ENCODE measurements around the gene GARRE1. TPM values are rescaled to one million over a fixed set of nuclear protein-coding genes. Genes with fewer than 3 reads are reported as not detected.
"Not testable (repeated sequence)": the region's sequence is repeated elsewhere in the genome, so short reads cannot be mapped to it uniquely, and the experiment has no call there.

The GARRE1 gene
- total RNA-seq, 2 donors from 2014 or later: 34.4 to 43.6 TPM

DNA sequence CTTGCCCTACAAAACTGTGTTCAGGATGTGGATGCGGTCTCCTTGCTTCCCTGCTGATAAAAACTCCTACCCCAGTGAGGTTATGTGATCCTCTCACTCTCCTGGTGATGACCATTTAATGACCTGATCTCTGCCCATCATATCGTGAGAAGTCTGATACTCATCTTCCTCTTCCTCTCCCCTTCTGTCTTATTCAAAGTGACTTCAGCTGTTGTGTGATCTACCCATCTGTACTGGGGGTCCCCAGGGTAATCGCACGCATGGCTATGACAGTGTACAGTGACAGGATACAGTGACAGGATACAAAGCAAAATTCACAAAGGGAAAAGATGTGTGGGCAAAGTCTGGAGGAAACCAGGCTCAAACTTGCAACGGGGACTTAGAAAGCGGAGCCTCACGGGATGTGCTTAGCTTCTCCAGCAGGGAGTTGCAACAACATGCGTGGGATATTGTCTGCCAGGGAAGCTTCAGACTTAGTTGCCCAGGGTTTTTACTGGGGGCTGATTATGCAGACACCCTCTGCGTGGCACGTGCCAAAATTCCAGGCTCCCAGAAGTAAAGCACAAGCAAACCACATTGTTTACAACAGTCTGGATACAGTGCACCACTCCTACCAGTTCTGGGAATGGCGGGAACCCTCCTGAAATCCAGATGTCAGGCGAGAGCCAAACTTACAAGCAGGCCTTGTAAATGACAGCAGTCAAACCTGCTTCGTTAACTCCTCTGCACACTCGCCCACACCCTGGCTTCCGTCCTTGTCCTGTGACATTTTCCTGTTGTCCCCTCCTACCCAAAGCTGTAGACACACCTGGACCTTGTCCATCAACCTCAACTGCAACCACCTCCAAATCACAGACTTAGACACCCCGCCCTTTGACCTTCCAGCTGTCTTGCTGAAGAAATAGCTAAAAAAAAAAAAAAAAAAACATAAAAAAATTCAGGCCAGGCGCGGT, 18.0 kb upstream of the GARRE1 start:
- H3K9me3 ChIP-seq (ENCODE audit: control insufficient read depth, low read length, poor library complexity, severe bottlenecking): no peaks in the 10 kb centered on the region
- H3K27me3 Mint-ChIP-seq: no peaks in the 10 kb centered on the region
- no peak overlapping the region for H3K4me3 Mint-ChIP-seq
- H3K4me1 Mint-ChIP-seq: peaks cover 25% of the 10 kb centered on the region
- H3K27ac Mint-ChIP-seq: no peak overlapping the region
- DNase-seq: no peak
- no peak for ATAC-seq
- H3K36me3 Mint-ChIP-seq (ENCODE audit: low read depth): no peaks in the 10 kb centered on the region

DNA sequence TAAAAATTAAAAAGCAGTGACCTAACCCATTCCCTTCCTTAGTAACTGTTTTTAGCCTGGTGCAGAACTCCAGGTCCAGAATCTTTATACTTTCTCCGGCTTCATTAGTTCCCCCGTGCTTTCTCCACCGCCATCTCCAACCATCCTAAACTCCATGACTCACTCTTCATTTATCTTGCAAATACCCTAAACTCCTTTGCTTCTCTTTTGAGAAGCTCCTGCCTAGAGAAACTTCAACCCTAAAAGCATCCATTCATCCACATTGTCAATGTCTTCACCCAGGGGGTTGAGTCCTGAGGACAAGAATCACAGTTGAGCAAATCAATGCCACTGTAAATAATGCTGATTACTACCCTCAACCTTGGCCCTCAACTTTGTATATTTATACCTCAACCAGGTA, 17.1 kb upstream of the GARRE1 start:
- Mint-ChIP-seq H3K4me1 (peaks cover 24% of the 10 kb centered on the region), H3K4me3 (no peak overlapping the region), H3K27me3 (no peaks in the 10 kb centered on the region), H3K36me3 (ENCODE audit: low read depth) (no peaks in the 10 kb centered on the region), H3K27ac (peak overlapping the region; percentile 57)
- no peak for ATAC-seq
- H3K9me3 ChIP-seq (ENCODE audit: control insufficient read depth, low read length, poor library complexity, severe bottlenecking): no peaks in the 10 kb centered on the region
- no peak for DNase-seq

DNA sequence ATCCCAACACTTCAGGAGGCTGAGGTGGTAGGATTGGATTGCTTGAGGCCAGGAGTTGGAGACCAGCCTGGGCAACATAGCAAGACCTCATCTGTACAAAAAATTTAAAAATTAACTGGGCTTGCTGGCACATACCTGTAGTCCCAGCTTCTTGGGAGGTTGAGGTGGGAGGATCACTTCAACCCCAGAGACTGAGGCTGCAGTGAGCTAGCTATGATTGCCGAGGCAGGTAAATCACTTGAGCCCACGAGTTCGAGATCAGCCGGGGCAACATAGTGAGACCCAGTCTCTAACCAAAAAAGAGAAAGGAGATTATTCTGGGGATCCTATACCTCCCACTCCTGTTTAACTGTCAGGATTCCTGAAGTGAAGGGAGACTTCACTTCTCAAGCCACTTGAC, 16.4 kb upstream of the GARRE1 start:
- H3K36me3 Mint-ChIP-seq (ENCODE audit: low read depth): no peaks in the 10 kb centered on the region
- peaks cover 17% of the 10 kb centered on the region for H3K4me1 Mint-ChIP-seq
- H3K9me3 ChIP-seq (ENCODE audit: control insufficient read depth, low read length, poor library complexity, severe bottlenecking): no peaks in the 10 kb centered on the region
- no peaks in the 10 kb centered on the region for H3K27me3 Mint-ChIP-seq
- DNase-seq: no peak
- no peak for ATAC-seq
- H3K27ac Mint-ChIP-seq: peak overlapping the region; percentile 57
- peak overlapping the region; percentile 31 for H3K4me3 Mint-ChIP-seq

DNA sequence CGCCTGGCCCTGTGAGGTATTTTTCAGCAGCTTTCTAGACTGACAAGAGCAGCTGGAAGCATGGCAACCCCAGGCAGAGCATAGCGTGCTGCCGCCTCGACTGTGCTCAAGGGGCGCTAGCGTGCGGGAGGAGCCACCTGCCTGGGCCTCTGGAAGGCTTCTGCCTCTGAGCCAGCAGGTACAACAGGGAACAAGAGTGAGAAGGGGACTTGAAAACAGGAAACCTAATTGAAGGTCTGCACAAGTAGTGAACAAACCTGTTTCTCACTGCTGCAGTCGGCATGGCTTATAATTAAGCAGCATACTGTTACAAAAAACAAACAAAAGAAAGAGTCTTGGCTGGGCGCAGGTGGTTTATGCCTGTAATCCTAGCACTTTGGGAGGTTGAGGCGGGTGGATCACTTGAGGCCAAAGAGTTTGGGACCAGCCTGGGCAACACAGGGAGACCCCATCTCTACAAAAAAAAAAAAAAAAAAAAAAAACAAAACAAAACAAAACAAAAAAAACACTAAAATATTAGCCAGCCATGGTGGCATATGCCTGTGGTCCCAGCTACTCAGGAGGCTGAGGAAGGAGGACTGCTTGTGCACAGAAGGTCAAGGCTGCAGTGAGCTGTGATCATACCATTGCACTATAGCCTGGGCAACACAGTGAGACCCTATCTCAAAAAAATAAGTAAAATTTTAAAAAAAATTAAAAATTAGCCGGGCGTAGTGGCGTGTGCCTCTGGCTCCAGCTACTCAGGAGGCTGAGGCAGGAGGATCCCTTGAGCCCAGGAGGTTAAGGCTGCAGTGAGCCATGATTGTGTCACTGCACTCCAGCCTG, 12.6 kb upstream of the GARRE1 start:
- peak; percentile 59 for ATAC-seq
- no peak overlapping the region for H3K4me3 Mint-ChIP-seq
- no peaks in the 10 kb centered on the region for H3K9me3 ChIP-seq (ENCODE audit: control insufficient read depth, low read length, poor library complexity, severe bottlenecking)
- no peaks in the 10 kb centered on the region for H3K27me3 Mint-ChIP-seq
- no peaks in the 10 kb centered on the region for H3K36me3 Mint-ChIP-seq (ENCODE audit: low read depth)
- peaks cover 12% of the 10 kb centered on the region for H3K4me1 Mint-ChIP-seq
- H3K27ac Mint-ChIP-seq: no peak overlapping the region
- no peak for DNase-seq

DNA sequence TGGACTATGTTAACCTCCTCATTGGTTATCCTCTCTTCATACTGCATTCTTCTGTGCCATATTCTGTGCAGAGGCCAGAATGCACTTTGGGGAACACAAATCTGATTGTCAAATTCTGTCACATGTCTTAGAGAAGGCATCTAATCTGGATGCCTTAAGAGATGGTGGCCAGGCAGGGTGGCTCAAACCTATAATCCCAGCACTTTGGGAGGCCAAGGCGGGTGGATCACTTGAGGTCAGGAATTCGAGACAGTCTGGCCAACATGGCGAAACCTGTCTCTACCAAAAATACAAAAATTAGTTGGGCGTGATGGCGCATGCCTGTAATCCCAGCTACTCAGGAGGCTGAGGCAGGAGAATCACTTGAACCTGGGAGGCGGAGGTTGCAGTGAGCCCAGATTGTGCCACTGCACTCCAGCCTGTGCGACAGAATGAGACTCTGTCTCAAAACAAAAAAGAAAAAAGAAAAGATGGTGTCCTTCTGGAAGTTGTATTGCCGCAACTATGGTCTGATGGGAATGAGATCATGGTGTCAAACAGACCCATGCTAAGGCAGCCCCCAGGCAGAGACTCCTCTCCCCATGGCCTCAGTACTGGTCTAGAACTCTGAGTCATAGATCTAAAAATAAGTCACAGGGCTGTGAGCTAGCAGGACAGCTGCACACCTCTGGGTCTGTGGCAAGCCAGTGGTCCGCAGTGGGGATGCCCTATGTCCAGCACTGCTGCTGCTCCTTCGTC, 11.0 kb upstream of the GARRE1 start:
- not testable (repeated sequence) for H3K27ac Mint-ChIP-seq; ATAC-seq; DNase-seq; H3K36me3 Mint-ChIP-seq (ENCODE audit: low read depth); H3K27me3 Mint-ChIP-seq; H3K9me3 ChIP-seq (ENCODE audit: control insufficient read depth, low read length, poor library complexity, severe bottlenecking); H3K4me3 Mint-ChIP-seq
- peaks cover 10% of the 10 kb centered on the region for H3K4me1 Mint-ChIP-seq

DNA sequence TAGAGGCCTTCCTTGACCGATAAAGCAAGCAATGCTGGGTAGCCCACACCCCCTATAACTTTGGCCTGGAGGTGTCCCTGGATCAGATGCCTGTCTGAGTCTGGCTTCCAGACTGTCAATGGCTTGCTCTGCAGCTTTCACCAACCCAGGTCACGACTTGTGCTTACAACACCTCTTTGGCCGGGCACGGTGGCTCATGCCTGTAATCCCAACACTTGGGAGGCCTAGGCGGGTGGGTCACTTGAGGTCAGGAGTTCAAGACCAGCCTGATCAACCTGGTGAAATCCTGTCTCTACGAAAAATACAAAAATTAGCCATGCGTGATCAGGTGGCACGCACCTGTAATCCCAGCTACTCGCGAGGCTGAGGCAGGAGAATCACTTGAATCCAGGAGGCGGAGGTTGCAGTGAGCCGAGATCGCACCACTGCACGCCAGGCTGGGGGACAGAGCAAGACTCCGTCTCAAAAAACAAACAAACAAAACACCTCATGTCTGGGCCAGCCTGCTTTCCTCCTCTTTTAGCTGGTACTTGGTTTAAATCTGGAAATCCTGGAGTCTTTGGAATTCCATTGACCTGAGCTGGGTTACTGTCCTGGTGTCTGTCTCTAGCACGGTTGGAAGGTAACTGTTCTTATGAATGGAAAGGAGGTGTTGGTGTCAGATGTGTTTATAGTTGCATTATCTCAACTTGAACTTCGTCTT, 10.3 kb upstream of the GARRE1 start:
- H3K27me3 Mint-ChIP-seq: no peaks in the 10 kb centered on the region
- H3K27ac Mint-ChIP-seq: no peak overlapping the region
- DNase-seq (no peak), ATAC-seq (no peak)
- no peaks in the 10 kb centered on the region for H3K9me3 ChIP-seq (ENCODE audit: control insufficient read depth, low read length, poor library complexity, severe bottlenecking)
- H3K36me3 Mint-ChIP-seq (ENCODE audit: low read depth): no peaks in the 10 kb centered on the region
- H3K4me3 Mint-ChIP-seq: no peak overlapping the region
- H3K4me1 Mint-ChIP-seq: peaks cover 6% of the 10 kb centered on the region

DNA sequence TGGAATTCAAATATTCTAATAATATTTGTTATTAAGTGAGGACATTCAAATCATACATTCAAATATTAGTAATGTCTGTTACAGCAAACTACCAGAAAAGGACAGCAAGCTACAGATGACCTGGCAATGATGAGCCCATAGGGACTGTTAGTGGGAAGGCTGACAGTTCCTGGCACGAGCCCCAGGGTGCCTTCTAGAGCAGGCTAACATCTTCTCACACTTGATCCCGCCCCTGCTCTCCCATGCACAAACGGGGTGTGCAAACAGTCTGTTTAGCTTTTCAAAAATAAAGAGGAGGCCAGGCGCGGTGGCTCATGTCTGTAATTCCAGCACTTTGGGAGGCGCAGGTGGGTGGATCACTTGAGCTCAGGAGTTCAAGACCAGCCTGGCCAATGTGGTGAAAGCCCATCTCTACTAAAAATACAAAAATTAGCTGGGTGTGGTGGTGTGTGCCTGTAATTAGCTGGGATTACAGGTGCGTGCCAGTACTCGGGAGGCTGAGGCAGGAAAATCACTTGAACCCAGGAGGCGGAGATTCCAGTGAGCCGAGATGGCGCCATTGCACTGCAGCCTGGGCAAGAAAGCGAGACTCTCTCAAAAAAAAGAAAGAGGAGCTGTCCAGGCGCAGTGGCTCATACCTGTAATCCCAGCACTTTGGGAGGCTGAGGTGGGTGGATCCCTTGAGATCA, 9.6 kb upstream of the GARRE1 start:
- no peak for ATAC-seq
- Mint-ChIP-seq H3K4me1 (peaks cover 6% of the 10 kb centered on the region), H3K27ac (no peak overlapping the region), H3K4me3 (peak overlapping the region; percentile 15), H3K27me3 (no peaks in the 10 kb centered on the region), H3K36me3 (ENCODE audit: low read depth) (no peaks in the 10 kb centered on the region)
- no peaks in the 10 kb centered on the region for H3K9me3 ChIP-seq (ENCODE audit: control insufficient read depth, low read length, poor library complexity, severe bottlenecking)
- DNase-seq: no peak

DNA sequence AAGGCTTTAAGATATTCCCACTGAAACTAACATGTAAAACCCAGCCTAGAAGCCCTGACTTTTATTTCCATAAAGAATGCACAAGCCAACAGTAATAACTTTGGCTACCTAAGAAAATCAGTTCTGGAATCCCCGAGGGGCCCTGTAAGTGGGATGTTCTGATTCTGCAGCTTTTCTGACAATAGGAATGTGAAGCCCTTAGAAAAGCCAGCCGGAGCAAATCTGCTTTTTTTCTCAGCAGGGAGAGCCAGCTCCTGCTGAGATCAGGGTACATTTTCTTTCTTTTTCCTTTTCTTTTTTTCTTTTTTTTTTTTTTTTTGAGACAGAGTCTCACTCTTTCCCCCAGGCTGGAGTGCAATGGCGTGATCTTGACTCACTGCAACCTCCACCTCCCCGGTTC, 8.0 kb upstream of the GARRE1 start:
- peaks cover 7% of the 10 kb centered on the region for H3K4me1 Mint-ChIP-seq
- H3K4me3 Mint-ChIP-seq: no peak overlapping the region
- no peak for DNase-seq
- no peaks in the 10 kb centered on the region for H3K9me3 ChIP-seq (ENCODE audit: control insufficient read depth, low read length, poor library complexity, severe bottlenecking)
- H3K27ac Mint-ChIP-seq: no peak overlapping the region
- ATAC-seq: no peak
- H3K36me3 Mint-ChIP-seq (ENCODE audit: low read depth): no peaks in the 10 kb centered on the region
- no peaks in the 10 kb centered on the region for H3K27me3 Mint-ChIP-seq

DNA sequence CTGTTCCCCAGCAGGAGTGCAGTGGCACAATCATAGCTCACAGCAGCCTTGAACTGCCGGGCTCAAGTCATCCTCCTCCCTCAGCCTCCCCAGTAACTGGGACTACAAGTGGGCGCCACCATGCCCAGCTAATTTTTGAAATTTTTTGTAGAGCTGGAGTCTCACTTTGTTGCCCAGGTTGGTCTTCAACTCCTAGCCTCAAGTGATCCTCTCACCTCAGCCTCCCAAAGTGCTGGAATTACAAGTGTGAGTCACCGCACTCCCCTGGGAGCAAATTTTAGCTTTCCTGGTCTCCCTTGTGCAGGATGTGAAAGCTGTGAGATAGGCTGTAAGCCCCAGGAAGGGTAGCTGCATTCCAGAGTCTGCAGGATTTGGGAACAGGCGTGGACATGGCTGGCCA, 5.4 kb upstream of the GARRE1 start:
- no peaks in the 10 kb centered on the region for H3K9me3 ChIP-seq (ENCODE audit: control insufficient read depth, low read length, poor library complexity, severe bottlenecking)
- no peak overlapping the region for H3K4me3 Mint-ChIP-seq
- ATAC-seq: no peak
- H3K27me3 Mint-ChIP-seq: no peaks in the 10 kb centered on the region
- no peak overlapping the region for H3K27ac Mint-ChIP-seq
- H3K4me1 Mint-ChIP-seq: peaks cover 12% of the 10 kb centered on the region
- no peak for DNase-seq
- peaks cover 1% of the 10 kb centered on the region for H3K36me3 Mint-ChIP-seq (ENCODE audit: low read depth)

DNA sequence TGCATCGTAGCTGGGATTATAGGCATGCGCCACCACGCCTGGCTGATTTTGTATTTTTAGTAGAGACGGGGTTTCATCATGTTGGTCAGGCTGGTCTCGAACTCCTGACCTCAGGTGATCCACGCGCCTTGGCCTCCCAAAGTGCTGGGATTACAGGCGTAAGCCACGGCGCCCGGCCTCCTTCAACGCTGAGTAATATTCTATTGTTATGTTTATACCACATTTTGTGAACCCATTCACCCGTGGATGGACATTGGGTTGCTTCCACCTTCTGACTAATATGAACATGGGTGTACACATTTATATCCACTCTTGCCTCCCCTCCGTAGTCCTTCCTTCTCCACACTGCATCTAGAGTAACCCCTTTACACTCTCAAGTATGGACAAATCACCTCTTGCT, 1.2 kb upstream of the GARRE1 start:
- peak overlapping the region; percentile 97 for H3K4me3 Mint-ChIP-seq

DNA sequence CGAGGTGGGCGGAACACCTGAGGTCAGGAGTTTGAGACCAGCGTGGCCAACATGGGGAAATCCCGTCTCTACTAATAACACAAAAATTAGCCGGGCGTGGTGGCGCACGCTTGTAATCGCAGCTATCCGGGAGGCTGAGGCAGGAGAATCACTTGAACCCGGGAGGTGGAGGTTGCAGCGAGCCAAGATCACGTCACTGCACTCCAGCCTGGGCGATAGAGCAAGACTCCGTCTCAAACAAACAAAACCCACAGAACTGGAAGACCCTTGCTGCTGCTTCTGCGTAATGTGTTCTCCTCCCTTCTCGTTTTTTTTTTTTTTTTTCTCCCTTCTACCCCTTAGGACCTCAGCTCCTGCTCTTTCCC, 691 bp upstream of the GARRE1 start:
- ATAC-seq; H3K9me3 ChIP-seq (ENCODE audit: control insufficient read depth, low read length, poor library complexity, severe bottlenecking); H3K36me3 Mint-ChIP-seq (ENCODE audit: low read depth); DNase-seq; H3K27me3 Mint-ChIP-seq: not testable (repeated sequence)
- H3K27ac Mint-ChIP-seq: peak overlapping the region; percentile 94
- H3K4me1 Mint-ChIP-seq: peaks cover 19% of the 10 kb centered on the region
- peak overlapping the region; percentile 97 for H3K4me3 Mint-ChIP-seq

More for the DNA sequence above, 1.2 kb upstream of the GARRE1 start:
- not testable (repeated sequence) for H3K9me3 ChIP-seq (ENCODE audit: control insufficient read depth, low read length, poor library complexity, severe bottlenecking); ATAC-seq; DNase-seq; H3K27me3 Mint-ChIP-seq; H3K36me3 Mint-ChIP-seq (ENCODE audit: low read depth)
- H3K4me1 Mint-ChIP-seq: peaks cover 19% of the 10 kb centered on the region
- H3K27ac Mint-ChIP-seq: peak overlapping the region; percentile 94

Data from T-helper 17 cell (primary cell).